HG03460 (cell line): ENCODE measurements around the gene FCGR2B.
"Not testable (repeated sequence)": the region's sequence is repeated elsewhere in the genome, so short reads cannot be mapped to it uniquely, and the experiment has no call there.

Source experiments
- ATAC-seq: cut with Tn5 transposase; IDR thresholded peaks from one replicate; pipeline ENCODE4 v1.9.1; 2021; ENCODE audit not compliant: unreplicated experiment

The FCGR2B gene

DNA sequence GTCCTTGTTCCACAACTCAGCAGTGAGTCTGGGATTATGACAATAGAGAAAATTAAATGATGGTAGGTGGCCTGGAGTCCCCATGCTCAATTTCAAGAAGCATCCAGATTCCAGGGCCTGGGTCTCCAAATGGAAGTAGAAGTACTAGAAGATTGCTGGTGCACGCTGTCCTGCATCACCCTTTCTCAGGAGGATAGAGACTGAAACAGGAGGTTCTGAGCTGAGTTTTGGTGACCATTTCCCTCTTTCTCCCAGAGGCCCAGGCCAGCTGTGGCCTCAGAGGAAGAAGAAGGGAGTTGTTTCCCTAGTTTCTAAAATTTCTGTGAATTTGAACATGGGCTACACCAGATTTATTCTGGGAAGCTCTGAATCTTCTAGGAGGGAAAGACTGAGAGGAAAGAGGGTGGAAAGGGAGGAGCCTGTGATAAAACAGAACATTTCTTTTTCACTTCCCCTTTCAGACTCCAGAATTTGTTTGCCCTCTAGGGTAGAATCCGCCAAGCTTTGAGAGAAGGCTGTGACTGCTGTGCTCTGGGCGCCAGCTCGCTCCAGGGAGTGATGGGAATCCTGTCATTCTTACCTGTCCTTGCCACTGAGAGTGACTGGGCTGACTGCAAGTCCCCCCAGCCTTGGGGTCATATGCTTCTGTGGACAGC, at the start of gene FCGR2B:
Gene FCGR2B (plus strand): TSS at position 460 of the 656 bp plus-strand sequence. CDS start 99 bp downstream, at position 559.
- ATAC-seq = peak; percentile 67

DNA sequence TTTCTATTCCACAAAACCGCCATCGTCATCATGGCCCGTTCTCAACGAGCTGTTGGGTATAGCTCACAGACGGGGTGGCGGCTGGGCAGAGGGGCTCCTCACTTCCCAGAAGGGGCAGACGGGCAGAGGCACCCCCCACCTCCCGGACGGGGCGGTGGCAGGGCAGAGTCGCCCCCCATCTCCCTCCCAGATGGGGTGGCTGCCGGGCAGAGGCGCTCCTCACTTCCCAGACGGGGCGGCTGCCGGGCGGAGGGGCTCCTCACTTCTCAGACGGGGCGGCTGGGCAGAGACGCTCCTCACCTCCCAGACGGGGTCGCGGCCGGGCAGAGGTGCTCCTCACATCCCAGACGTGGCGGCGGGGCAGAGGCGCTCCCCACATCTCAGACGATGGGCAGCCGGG, 46.5 kb upstream of the FCGR2B start:
- not testable (repeated sequence) for ATAC-seq

GRCh38 chr1:161618517-161618916, 44.4 kb upstream of the FCGR2B start:
- not testable (repeated sequence) for ATAC-seq

DNA sequence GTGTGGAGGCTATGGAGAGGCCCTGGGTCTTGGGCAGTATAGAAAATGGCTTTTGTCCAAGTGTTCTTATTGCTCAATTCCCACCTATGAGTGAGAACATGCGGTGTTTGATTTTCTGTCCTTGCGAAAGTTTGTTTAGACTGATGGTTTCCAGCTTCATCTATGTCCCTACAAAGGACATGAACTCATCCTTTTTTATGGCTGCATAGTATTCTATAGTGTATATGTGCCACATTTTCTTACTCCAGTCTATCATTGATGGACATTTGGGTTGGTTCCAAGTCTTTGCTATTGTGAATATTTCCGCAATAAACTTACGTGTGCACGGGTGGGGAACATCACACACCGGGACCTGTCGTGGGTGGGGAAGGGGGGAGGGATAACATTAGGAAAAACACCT, 42.5 kb upstream of the FCGR2B start:
- ATAC-seq = not testable (repeated sequence)

DNA sequence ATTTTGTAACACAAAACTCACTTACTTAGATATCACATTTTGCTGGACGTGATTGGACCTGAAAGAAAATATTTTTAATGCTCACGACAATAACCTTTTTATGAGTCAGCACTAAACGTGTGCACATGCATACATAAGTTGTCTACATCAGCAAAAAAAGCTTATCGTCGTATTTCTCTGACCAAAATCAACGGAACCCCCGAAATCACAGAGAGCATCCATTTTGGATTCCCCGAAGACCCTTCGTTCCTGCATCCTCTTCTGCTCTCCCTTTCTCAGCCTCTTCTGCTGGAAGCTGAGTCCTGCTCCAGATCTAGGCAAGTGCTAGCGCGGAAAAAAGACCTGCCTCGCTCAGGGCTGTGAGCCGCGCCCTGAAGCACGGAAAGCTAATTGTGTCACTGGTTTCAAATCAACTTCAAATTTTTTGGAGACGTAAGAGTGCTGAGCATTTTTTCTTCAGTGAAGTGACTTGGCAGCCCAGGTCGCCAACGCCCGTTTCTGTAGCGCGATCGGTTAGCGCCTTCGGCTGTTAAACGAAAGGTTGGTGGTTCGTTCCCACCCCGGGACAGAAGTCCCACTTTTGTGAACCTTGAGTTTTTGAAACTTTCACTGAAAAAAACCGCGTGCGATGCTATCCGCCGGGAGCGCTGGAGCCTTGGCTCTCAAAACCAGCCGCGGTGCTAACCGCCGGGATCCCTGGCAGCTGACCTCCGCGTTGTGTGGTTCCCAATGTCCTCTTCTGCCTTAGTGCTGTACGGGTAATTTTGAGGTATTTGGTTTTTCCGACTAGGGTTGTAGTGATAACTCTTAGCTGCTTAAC, 41.6 kb upstream of the FCGR2B start:
- ATAC-seq = not testable (repeated sequence)

DNA sequence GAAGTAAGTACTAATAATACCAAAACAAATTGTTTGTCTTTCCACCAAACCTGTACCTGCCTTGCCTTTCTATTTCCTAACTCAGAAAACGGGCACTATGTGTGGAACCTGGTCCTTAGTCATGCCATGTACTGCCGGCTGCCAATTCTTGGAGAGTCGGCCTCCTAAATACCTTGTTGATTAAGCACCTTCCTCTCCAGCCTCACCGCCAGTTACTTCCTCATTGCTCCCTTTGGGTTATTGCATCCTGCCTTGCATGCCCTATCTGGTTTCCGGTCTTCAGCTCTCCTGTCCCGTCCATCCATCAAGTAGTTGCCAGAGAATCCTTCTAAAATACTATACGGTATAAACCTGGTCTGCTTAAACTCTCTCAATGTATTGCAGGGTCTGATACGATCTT, 40.9 kb upstream of the FCGR2B start:
- not testable (repeated sequence) for ATAC-seq

DNA sequence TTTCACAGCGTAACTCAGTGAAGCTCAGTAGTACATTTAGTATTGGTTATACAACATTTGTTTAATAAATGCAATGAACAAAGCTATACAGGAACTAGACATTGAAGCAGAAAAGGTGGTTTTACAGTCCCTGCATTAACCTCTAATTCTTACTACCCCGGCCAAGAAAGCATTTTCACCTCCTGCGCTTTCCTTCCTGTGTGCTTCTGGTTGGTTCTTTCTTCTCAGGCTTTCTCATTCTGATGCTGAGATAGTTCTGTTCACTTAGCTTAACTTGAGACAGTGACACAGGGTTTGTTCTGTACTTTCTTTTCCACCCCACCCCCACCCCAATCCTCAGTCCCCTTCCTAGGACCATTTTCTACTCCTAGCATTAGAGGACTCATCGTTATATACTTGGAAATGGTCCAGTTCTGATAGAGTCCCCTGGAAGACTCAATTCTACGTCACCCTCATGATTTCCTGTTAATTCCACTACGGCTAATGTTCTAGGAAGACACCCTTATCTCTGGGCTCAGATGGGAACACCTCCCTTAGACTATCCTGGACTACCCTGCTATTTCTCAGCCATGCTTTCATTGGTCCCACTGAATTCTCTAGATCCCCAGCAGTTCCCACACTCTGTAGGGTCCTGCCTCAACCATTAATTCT, 39.4 kb upstream of the FCGR2B start:
- not testable (repeated sequence) for ATAC-seq

- ATAC-seq = not testable (repeated sequence)
These were observed 38.3 kb upstream of the FCGR2B start for GRCh38 chr1:161624605-161625004.

GRCh38 chr1:161626445-161627146, 36.3 kb upstream of the FCGR2B start:
- ATAC-seq = not testable (repeated sequence)

DNA sequence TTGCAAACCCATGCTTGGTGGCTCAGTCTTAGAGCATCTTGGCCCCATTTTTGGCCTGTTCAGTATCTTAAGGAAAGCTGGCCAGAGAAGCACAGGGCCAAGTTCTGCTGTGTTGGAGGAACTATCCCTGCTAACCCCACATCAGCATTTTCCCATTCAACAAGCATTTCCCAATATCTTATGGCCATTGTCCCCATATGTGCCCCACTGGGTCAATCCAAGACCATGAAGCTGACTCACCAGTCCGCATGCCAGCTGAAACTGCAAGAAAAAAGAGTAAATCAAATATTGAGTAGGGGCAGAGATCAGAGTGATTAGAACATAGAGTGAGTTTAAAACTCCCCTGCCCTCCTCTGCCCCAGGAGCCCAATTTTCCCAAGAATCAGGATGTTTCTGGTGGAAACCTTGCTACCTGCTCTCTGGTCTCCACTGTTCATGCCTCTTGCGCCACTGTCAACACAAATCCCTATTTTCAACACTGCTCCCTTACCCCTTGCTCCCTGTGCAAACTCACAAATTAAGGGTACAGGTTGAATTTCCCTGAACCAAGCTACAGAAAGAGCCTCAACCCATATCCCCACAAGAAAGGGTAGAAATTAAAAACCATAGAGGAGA, 32.7 kb upstream of the FCGR2B start:
- ATAC-seq = not testable (repeated sequence)

DNA sequence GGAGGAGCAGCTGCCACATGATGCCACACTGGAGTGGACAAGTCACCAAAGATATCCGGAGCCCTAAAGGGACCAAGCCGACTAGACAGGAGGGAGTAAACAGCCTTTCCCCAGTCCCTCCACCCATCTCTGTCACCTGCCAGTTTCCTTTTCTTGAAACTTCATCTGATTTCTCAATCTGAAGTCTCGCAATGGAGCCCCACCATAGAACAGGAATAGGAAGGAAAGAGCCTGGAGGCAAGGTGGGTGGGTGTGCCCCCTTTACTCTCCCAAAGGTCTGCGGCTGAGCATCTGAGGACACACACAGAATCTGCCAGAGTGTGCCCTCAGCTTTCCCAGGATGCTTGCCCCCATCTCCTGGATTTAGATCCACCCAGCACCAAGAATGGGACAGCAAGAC, 31.9 kb upstream of the FCGR2B start, which contains the start of gene FCGR3B:
Gene FCGR3B (minus strand): TSS at position 101 of the 400 bp plus-strand sequence. CDS start 82 bp downstream, at position 19.
- ATAC-seq = no peak

- not testable (repeated sequence) for ATAC-seq
These were observed 27.9 kb upstream of the FCGR2B start for GRCh38 chr1:161634993-161635392.

DNA sequence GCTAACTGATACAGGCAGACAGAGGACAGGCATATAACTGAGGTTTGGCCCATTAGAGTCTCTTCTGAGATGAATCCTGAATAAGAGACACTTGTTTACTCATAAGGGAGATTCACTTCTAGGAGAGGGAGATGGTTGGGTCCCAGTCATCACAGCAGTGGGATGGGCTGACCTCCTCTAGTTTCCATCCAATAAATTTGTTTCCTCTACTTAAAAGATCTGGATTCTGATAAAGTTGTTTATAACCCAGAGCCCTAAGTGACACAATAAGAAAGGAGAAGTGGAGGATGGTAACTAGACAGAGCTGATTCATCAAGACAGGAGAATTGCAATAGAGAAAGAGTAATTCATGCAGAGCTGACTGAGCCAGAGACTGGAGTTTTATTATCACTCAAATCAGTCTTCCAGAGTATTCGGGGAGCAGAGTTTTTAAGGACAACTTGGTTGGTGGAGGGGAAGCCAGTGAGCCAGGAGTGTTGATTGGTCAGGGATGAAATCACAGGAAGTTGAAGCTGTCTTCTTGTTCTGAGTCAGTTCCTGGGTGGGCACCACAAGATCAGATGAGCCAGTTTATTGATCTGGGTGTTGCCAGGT, 26.7 kb upstream of the FCGR2B start:
- ATAC-seq = not testable (repeated sequence)

DNA sequence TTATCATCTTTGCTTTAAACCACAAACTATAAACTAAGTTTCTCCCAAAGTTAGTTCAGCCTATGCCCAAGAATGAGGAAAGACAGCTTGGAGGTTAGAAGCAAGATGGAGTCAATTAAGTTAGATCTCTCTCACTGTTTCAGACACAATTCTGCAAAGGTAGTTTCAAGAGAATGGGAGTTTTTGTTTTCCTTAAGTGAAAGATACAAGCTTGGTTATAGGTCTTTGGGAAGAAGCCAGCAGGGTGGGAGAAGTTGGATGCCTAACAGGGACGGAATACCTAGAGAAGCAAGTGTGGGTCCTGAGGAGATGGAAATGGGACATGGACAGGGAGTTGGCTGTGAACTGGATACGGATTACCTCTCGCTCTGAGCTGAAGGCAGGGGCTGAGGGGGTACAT, 26.0 kb upstream of the FCGR2B start:
- ATAC-seq = not testable (repeated sequence)

- not testable (repeated sequence) for ATAC-seq
These were observed 24.5 kb upstream of the FCGR2B start for GRCh38 chr1:161638251-161638993.

GRCh38 chr1:161639203-161639602, 23.7 kb upstream of the FCGR2B start:
- not testable (repeated sequence) for ATAC-seq

DNA sequence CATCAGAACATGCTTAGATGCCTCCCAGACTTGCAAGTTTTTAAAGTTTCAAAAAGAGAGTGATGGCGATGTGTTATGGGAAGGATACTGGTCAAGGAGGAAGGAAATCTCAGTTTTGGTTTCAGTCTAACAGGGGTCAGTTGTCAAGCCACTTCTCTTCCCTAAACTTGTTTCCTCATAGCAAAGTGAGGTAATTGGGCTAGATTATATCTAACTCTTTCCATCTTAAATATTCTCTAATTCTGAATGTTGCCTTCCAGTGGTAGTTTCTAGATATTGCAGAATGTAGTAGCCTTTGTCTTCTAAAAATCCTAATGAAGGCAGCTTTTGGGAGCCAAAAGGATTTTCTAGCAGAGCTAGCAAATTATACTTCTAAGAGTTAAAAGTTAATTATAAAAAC, 20.2 kb upstream of the FCGR2B start:
- not testable (repeated sequence) for ATAC-seq

DNA sequence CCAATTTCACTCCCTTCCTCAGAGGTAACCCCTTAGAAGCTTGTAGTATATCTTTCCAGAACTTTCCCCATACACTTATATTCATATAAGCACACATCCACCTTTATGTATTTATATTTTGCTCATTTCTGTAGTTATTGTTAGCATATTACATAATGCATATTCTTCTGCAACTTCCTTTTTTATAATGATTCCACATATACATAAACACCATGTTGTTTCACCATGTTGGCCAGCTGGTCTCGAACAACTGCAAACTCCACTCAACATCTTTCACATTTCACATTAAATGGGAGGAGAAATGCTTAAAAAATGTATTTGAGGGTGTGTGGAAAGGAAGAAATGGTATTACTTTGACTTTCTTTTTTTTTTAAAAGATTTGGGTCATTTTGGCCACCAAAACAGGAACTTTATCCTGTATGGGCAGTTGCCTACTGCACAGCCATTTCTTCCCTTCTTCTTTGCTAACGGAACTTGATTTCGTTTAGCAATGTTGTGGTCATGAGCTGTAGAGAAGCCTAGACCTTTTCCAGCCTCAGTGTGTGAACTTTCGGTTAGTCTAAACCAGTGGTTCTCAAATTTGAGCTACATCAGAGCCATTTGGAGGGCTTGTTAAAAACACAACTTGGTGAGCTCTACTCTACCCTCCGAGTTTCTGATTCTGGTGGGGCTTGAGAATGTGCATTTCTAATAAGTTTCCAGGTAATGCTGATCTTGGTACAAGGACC, 19.3 kb upstream of the FCGR2B start:
- ATAC-seq = not testable (repeated sequence)

- not testable (repeated sequence) for ATAC-seq
These were observed 18.1 kb upstream of the FCGR2B start for GRCh38 chr1:161644855-161645254.
